Suppressor macrophage (primary cell): ENCODE results near the gene ASB5.
"Not testable (repeated sequence)": the region's sequence is repeated elsewhere in the genome, so short reads cannot be mapped to it uniquely, and the experiment has no call there.

Source experiments
- DNase-seq, 4 experiments: peaks; one replicate each; pipeline ENCODE4 v3.0.0-alpha.2; 2020 to 2022
- total RNA-seq, 17 experiments: gene quantifications; one replicate each; lab custom pipeline; 2026; ENCODE audit warnings: mixed read lengths in 6 of 17, inconsistent platforms in 3 of 17; lab: John Stamatoyannopoulos, UW

ASB5 gene
- total RNA-seq, result 0 to 2.2 (median 0) reads per million in 17 experiments

GRCh38 chr4:176268963-176269362, at the start of gene ASB5:
ASB5 (minus strand) TSS chr4:176269222; CDS start chr4:176269108, 114 bp downstream.
- DNase-seq, result no peak

DNA sequence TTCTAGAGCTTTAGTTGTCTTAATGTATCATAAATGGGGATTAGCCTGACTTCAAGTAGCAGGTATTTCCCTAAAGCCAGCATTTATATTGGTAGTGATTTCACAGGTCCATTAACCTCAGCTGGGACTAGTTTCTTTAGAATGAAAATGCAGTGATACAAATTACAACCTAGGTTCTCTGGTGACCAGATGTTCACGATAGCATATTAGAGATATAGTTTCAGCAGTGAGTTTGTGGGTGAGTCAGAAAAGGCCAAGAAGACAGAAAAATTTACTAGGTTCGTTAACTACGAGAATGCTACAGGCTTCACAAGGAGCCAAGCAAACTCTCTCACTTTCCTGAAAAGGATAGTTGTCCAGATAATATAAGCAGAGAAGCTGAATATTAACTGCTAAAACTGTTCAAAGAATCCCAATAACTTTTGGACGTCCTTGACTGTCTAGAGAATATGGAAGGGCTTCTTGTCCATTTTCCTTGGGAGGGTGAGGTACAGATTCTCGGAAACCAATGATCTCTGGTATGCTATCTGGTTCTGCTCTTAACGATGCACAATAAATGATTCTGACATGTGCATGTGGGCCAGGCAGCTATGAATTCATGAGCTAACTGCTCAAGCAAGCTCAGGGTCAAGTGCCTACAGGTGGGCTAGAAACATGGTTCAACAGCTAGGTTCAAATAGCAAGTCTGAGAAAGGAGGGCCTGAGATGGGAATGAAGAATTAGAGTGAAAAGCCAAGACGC, 44.7 kb upstream of the ASB5 start:
- DNase-seq, result no peak

GRCh38 chr4:176309772-176310171, 40.8 kb upstream of the ASB5 start:
- DNase-seq, result no peak

DNA sequence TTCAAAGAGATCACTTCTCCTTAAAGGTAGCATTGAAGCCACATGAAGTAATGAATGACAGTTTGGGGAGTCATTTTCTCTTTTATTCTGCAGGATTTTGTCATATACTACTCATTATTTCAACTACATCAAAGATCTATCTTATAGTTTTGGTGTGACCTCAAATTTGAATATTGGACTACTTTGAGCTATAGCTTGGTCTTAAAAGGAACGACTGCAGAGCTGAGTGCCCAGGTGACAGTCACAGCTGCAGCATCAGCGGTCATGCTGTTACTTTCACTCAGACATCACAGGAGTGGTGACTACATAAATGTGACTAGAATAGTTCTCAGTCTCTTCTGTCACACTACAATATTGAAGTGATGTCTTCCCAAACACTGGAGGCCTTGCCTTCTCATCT, 40.0 kb upstream of the ASB5 start:
- no peak for DNase-seq

DNA sequence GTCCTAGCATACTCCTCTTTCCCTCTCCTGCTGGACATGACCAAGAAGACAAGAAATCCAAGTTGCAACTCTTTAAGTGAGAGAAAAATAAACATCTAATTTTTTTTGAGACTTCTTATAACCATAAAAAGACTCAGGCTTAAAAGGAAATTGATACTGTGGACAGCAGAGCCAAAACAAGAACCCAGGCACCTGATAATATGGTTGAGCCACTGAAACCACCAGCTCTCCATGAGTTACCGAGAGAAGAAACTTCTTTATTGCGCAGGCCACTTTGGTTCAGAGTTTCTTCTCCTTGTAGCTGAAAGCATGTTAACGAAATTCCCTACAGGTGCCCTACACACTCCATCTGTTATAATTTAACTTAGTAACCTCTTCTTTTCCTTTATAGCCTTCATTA, 39.4 kb upstream of the ASB5 start:
- no peak for DNase-seq

- DNase-seq, result no peak
Measured at GRCh38 chr4:176307666-176307930, 38.6 kb upstream of the ASB5 start.

- DNase-seq, result no peak
Measured at GRCh38 chr4:176306837-176307665, 38.0 kb upstream of the ASB5 start.

DNA sequence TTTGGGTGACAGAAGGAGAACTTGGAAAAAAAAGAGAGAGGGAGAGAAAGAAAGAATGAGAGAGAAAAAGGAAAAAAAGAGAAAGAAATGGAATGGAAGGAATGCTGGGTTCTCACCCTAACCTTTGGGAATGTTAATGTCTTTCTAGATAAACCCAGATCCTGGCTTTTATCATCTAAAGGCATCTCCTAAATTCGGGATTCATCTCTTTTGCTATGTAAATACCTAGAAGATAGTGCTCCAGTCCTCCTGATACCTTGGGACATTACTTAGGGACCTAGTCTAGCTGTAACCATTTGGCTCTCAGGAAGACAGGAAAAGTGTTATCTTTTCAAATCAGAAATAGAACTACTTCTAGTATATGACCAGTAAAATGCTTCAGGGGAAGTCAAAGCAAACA, 34.9 kb upstream of the ASB5 start:
- no peak for DNase-seq

- DNase-seq, result no peak
Measured at GRCh38 chr4:176302283-176303275, 33.6 kb upstream of the ASB5 start.

GRCh38 chr4:176300565-176300964, 31.5 kb upstream of the ASB5 start:
- DNase-seq, result no peak

DNA sequence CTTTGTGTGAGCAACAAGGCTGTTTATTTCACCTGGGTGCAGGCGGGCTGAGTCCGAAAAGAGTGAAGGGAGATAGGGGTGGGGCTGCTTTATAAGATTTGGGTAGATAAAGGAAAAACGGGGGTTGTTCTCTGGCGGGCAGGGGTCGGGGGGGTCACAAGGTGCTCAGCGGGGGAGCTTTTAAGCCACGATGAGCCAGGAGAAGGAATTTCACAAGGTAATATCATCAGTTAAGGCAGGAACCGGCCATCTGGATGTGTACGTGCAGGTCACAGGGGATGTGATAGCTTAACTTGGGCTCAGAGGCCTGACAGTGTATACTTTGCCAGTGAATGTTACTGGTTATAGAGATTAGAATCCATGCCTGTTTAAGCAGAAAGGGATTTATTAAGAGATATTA, 31.0 kb upstream of the ASB5 start:
- no peak for DNase-seq

GRCh38 chr4:176298664-176299063, 29.6 kb upstream of the ASB5 start:
- no peak for DNase-seq

GRCh38 chr4:176295907-176296306, 26.9 kb upstream of the ASB5 start:
- DNase-seq, result not testable (repeated sequence)

DNA sequence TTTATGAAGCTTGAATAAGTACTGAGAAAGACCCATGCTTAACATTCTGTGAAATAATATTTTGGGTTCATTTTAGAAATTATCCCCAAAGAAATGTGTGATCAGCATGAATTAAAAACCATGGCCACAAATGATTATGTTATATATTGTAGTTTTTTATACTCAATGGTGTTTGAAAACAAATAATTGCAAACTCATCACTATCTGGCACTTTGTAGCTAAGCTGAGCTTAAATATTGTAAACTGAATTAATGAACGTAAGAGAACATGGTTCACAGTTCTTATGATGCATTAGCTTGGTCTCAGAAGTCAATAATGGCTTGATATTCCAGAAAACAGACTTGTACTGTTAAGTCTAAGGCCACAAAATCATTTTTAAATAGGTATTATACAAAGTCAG, 24.6 kb upstream of the ASB5 start:
- no peak for DNase-seq

- DNase-seq, result no peak
Measured at GRCh38 chr4:176292920-176293319, 23.9 kb upstream of the ASB5 start.

- DNase-seq, result no peak
Measured at GRCh38 chr4:176291748-176292147, 22.7 kb upstream of the ASB5 start.

GRCh38 chr4:176290520-176290919, 21.5 kb upstream of the ASB5 start:
- no peak for DNase-seq

DNA sequence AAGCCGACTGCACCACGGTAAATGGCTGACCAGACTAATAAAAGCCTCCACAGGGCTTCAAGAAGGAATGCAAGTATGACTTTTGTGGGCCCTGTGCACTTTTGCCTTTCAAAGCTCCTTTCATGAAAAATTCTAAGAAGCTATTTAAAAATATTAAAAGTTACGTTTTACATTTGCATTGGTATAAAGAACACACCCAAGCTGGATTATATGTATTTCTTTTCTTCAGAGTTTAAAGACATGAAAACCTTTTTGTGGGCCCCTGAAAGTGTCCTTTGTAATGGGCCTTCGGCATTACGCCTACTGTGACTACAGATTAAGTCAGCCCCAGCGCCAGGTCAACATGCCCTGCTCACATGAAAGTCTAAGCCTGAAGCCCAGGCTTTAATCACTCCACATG, 20.5 kb upstream of the ASB5 start:
- DNase-seq, result no peak

- DNase-seq, result no peak
Measured at GRCh38 chr4:176288020-176288419, 19.0 kb upstream of the ASB5 start.

DNA sequence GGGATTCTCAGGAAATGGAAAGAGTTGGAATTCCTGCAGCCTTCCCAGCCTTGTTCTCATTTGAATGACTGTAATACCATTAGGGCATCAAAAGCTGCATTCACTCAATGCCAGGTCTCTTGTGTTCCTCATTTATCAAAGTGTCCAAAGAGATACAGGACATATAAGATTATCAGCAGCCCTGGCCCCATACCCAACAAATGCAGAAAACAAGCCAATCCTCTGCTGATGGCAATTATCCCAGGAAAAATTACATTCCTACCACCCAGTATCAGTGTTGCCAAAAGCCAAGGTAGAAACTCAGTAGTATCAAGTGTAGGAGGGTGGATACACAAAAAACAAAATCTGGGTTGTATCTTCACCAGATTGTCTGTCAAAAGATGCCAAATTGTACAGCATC, 18.5 kb upstream of the ASB5 start:
- DNase-seq, result no peak

- no peak for DNase-seq
Measured at GRCh38 chr4:176286728-176287127, 17.7 kb upstream of the ASB5 start.

DNA sequence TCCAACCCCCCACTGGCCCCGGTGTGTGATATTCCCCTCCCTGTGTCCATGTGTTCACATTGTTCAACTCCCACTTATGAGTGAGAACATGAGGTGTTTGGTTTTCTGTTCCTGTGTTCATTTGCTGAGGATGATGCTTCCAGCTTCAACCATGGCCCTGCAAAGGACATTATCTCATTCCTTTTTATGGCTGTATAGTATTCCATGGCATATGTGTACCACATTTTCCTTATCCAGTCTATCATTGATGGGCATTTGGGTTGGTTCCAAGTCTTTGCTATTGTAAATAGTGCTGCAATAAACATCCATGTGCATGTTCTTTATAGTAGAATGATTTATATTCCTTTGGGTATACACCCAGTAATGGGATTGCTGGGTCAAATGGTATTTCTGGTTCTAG, 10.5 kb upstream of the ASB5 start:
- DNase-seq, result not testable (repeated sequence)
